H1 (cell line): ENCODE measurements around the gene LCNL1.

Experiments
- CEBPB ChIP-seq: IDR thresholded peaks from 2 replicates; pipeline ENCODE4 v1.6.1; 2012; ENCODE audit warnings: low read depth, low read length
- GABPA ChIP-seq: IDR thresholded peaks from 2 replicates; pipeline ENCODE4 v1.6.1; 2011; ENCODE audit warnings: mild to moderate bottlenecking, low read length, moderate library complexity, borderline replicate concordance; ENCODE audit not compliant: insufficient read depth
- HDAC6 ChIP-seq: IDR thresholded peaks from one replicate; pipeline ENCODE4 v1.7.1; 2012; ENCODE audit warnings: low read depth, mild to moderate bottlenecking, inconsistent platforms, low read length, moderate library complexity
- POLR2A ChIP-seq, 2 experiments: IDR thresholded peaks; 1 replicate in 1 of 2; 2 replicates in 1 of 2; pipeline ENCODE4 v1.6.1; 2011; ENCODE audit warnings: low read depth in 2 of 2, low read length in 2 of 2, mild to moderate bottlenecking in 2 of 2; ENCODE audit errors: control extremely low read depth in 1 of 2
- RAD21 ChIP-seq, 2 experiments: IDR thresholded peaks in 1 of 2; conservative IDR thresholded peaks in 1 of 2; 2 replicates each; pipeline ENCODE4 v1.6.1; 2011; ENCODE audit warnings: low read depth in 2 of 2, low read length in 2 of 2, improper control_type of control experiment in 1 of 2, inconsistent platforms in 1 of 2, mild to moderate bottlenecking in 1 of 2, moderate library complexity in 1 of 2
- SP1 ChIP-seq: IDR thresholded peaks from 2 replicates; pipeline ENCODE4 v1.6.1; 2011; ENCODE audit warnings: low read depth, low read length
- SUZ12 ChIP-seq: fragments of 200-600 bp; sonication (generic); IDR thresholded peaks from 2 replicates; pipeline ENCODE4 v1.6.1; 2012; ENCODE audit warnings: mild to moderate bottlenecking, inconsistent platforms, low read length, moderate library complexity, mixed read lengths
- TAF1 ChIP-seq: IDR thresholded peaks from 2 replicates; pipeline ENCODE4 v1.6.1; 2011; ENCODE audit warnings: mild to moderate bottlenecking, low read depth, low read length
- TCF12 ChIP-seq: IDR thresholded peaks from 2 replicates; pipeline ENCODE4 v1.6.1; 2011; ENCODE audit warnings: low read depth, mild to moderate bottlenecking, low read length
- YY1 ChIP-seq: IDR thresholded peaks from 2 replicates; pipeline ENCODE4 v1.6.1; 2011; ENCODE audit warnings: low read depth, mild to moderate bottlenecking, low read length
- TF ChIP-seq, protein P1 (sequence below), 3 experiments: IDR thresholded peaks; 1 replicate in 2 of 3; 2 replicates in 1 of 3; pipeline versions ENCODE4 v1.5.1 to v1.6.1; 2011; ENCODE audit warnings: low read length in 3 of 3, mild to moderate bottlenecking in 3 of 3, inconsistent platforms in 2 of 3, low read depth in 1 of 3, moderate library complexity in 1 of 3; ENCODE audit not compliant: insufficient read depth in 1 of 3; ENCODE audit errors: control extremely low read depth in 1 of 3

DNA sequence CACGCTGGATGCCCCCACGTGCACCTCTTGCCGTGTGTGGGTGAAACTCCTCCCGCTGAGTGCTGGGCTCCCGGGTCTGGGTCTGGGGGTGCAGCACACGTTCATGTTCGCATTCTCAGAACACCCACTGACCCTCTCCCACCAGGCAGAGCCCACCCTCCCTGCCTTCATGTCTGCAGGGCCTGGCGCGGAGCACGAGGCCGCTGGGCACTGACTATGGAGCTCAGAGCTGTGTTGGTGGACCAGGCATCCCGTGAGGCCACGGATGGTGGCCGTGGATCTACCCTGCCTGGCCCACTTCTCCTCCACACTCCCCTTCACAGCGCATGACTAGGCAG is 21.9 kb upstream of the LCNL1 start:
- TF ChIP-seq, protein P1, sequence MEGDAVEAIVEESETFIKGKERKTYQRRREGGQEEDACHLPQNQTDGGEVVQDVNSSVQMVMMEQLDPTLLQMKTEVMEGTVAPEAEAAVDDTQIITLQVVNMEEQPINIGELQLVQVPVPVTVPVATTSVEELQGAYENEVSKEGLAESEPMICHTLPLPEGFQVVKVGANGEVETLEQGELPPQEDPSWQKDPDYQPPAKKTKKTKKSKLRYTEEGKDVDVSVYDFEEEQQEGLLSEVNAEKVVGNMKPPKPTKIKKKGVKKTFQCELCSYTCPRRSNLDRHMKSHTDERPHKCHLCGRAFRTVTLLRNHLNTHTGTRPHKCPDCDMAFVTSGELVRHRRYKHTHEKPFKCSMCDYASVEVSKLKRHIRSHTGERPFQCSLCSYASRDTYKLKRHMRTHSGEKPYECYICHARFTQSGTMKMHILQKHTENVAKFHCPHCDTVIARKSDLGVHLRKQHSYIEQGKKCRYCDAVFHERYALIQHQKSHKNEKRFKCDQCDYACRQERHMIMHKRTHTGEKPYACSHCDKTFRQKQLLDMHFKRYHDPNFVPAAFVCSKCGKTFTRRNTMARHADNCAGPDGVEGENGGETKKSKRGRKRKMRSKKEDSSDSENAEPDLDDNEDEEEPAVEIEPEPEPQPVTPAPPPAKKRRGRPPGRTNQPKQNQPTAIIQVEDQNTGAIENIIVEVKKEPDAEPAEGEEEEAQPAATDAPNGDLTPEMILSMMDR (IDR thresholded peaks at IDR 0.05; ENCODE audit: control extremely low read depth in 1 of 3, insufficient read depth in 1 of 3, low read depth in 1 of 3, low read length in 3 of 3): no peak
- TF ChIP-seq TAF1 (no peak), TCF12 (no peak), CEBPB (no peak), YY1 (no peak), POLR2A (IDR thresholded peaks at IDR 0.05; ENCODE audit: control extremely low read depth in 1 of 2, low read depth in 2 of 2, low read length in 2 of 2) (no peak), RAD21 (IDR thresholded peaks at IDR 0.05 in 1 of 2, conservative IDR thresholded peaks at IDR 0.05 in 1 of 2; ENCODE audit: low read depth in 2 of 2, low read length in 2 of 2) (no peak), GABPA (no peak), HDAC6 (no peak), SUZ12 (no peak), SP1 (no peak)
